ENCODE measurements around the gene USF2. TPM values are rescaled to one million over a fixed set of nuclear protein-coding genes. Genes with fewer than 3 reads are reported as not detected.

Gene USF2
- total RNA-seq, 3 donors from 2014 or later = 72.7 to 117 (median 77.3) TPM

GRCh38 chr19:35251456-35251855, 17.3 kb upstream of the USF2 start:
- Histone ChIP-seq H3K4me3 (no peak overlapping the region), H3K9me3 (no peaks in the 10 kb centered on the region), H3K27ac (no peak overlapping the region), H3K27me3 (no peaks in the 10 kb centered on the region), H3K4me1 (peaks cover 0 to 6% of the 10 kb centered on the region in 2 donors), H3K36me3 (no peaks in the 10 kb centered on the region)
- no peak for DNase-seq (ENCODE audit: low spot score in 2 of 2)
- intact Hi-C loops (cut with DNase I; ENCODE audit: low total_unique reads) = no loop called here
- TF ChIP-seq POLR2A (IDR thresholded peaks at IDR 0.05) = no peak
- TF ChIP-seq, protein P1, sequence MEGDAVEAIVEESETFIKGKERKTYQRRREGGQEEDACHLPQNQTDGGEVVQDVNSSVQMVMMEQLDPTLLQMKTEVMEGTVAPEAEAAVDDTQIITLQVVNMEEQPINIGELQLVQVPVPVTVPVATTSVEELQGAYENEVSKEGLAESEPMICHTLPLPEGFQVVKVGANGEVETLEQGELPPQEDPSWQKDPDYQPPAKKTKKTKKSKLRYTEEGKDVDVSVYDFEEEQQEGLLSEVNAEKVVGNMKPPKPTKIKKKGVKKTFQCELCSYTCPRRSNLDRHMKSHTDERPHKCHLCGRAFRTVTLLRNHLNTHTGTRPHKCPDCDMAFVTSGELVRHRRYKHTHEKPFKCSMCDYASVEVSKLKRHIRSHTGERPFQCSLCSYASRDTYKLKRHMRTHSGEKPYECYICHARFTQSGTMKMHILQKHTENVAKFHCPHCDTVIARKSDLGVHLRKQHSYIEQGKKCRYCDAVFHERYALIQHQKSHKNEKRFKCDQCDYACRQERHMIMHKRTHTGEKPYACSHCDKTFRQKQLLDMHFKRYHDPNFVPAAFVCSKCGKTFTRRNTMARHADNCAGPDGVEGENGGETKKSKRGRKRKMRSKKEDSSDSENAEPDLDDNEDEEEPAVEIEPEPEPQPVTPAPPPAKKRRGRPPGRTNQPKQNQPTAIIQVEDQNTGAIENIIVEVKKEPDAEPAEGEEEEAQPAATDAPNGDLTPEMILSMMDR (IDR thresholded peaks at IDR 0.05) = no peak

GRCh38 chr19:35253316-35254286, 15.2 kb upstream of the USF2 start:
- intact Hi-C loops (cut with DNase I; ENCODE audit: low total_unique reads) = no loop called here
- Histone ChIP-seq H3K4me3 (no peak overlapping the region), H3K27me3 (no peaks in the 10 kb centered on the region), H3K36me3 (no peaks in the 10 kb centered on the region), H3K4me1 (peaks cover 0 to 6% of the 10 kb centered on the region in 2 donors), H3K9me3 (no peaks in the 10 kb centered on the region), H3K27ac (peak overlapping the region in 1 of 2 donors; percentile 60)
- TF ChIP-seq POLR2AphosphoS5 (IDR thresholded peaks at IDR 0.05) (no peak), POLR2A (IDR thresholded peaks at IDR 0.05) (no peak)
- TF ChIP-seq, protein P1 (IDR thresholded peaks at IDR 0.05) = no peak
- DNase-seq (ENCODE audit: low spot score in 2 of 2) = no peak

DNA sequence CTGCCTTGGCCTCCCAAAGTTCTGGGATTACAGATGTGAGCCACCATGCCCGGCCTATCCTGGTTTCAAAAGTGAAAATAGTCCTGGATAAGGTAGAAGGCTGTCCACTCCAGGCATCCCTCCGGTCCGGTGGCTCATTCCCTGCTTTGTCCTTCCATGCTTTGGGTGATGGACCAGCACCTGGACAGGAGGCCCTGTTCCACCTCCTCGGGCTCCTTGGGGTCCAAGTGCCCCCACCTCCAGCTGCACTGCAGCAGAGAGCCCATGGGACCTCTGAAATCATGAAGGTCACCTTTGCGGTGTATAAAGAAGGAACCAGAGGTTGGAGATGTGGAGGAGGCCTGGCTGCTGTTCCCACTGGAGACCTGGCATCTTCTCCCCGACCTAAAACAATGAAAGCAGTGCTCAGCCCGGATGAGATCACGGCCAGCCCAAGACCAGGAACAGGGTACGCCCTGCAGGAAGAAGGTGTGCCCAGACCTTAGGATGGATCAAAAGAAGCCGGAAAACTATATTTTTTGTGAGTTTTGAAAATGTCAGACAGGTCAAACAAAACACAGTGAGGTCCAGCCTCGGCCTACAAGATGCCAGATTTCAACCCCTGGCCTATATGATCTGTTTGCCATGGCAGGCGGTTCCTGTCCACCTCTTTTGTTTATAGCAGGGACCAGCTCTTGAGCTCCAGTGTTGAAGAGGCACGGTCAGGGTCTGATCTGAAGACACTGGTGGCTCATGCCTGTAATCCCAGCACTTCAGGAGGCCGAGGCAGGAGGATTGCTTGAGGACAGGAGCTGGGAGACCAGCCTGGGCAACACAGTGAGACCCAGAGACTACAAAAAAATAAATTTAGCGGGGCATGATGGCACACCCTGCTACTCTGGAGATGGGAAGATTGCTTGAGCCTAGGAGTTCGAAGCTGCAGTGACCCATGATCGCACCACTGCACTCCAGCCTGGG, 14.1 kb upstream of the USF2 start:
- no peak for TF ChIP-seq POLR2AphosphoS5 (IDR thresholded peaks at IDR 0.05)
- no peak for TF ChIP-seq POLR2A (IDR thresholded peaks at IDR 0.05)
- TF ChIP-seq, protein P1 (IDR thresholded peaks at IDR 0.05) = no peak
- no peak overlapping the region for H3K4me3 ChIP-seq
- intact Hi-C loops (cut with DNase I; ENCODE audit: low total_unique reads) = no loop called here
- H3K9me3 ChIP-seq = no peaks in the 10 kb centered on the region
- no peaks in the 10 kb centered on the region for H3K27me3 ChIP-seq
- H3K4me1 ChIP-seq = peaks cover 0 to 5% of the 10 kb centered on the region in 2 donors
- no peaks in the 10 kb centered on the region for H3K36me3 ChIP-seq
- no peak for DNase-seq (ENCODE audit: low spot score in 2 of 2)
- H3K27ac ChIP-seq = peak overlapping the region in 1 of 2 donors; percentile 60

DNA sequence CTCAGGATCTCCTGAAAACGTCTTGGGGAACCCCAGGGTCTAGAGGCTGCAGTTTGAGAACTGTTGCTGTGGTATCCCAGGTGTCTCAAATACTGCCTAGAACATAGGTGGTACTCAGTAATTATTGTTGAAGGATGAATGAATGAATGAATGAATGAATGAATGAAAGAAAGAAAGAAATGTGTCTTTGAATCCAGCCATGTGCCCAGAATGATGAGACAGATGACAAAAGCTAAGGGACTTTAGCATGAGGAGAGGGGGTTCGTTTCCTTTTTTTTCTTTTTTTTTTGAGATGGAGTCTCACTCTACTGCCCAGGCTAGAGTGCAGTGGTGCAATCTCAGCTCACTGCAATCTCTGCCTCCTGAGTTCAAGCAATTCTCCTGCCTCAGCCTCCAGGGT, 12.2 kb upstream of the USF2 start:
- no peaks in the 10 kb centered on the region for H3K9me3 ChIP-seq

More for the DNA sequence above, 12.2 kb upstream of the USF2 start:
- Histone ChIP-seq H3K27me3 (no peaks in the 10 kb centered on the region), H3K4me3 (no peak overlapping the region), H3K4me1 (peaks cover 0 to 2% of the 10 kb centered on the region in 2 donors), H3K27ac (no peak overlapping the region), H3K36me3 (no peaks in the 10 kb centered on the region)
- no peak for DNase-seq (ENCODE audit: low spot score in 2 of 2)
- TF ChIP-seq POLR2AphosphoS5 (IDR thresholded peaks at IDR 0.05) (no peak), POLR2A (IDR thresholded peaks at IDR 0.05) (no peak)
- TF ChIP-seq, protein P1 (IDR thresholded peaks at IDR 0.05) = no peak
- intact Hi-C loops (cut with DNase I; ENCODE audit: low total_unique reads) = no loop called here
